GM19372 (cell line): ENCODE measurements around the gene NPIPB6.

ENCODE experiments used
- ATAC-seq: cut with Tn5 transposase; IDR thresholded peaks from one replicate; pipeline ENCODE4 v1.9.1; 2021; ENCODE audit warnings: mild to moderate bottlenecking, low read depth, moderate library complexity; ENCODE audit not compliant: unreplicated experiment

Gene NPIPB6

GRCh38 chr16:28301154-28301553 is 62.2 kb downstream of the NPIPB6 start:
- no peak for ATAC-seq

- no peak for ATAC-seq
These were observed 63.0 kb downstream of the NPIPB6 start for GRCh38 chr16:28300327-28300726.

- no peak for ATAC-seq
These were observed 64.8 kb downstream of the NPIPB6 start for GRCh38 chr16:28298511-28298878.

GRCh38 chr16:28297784-28298510 is 65.4 kb downstream of the NPIPB6 start:
- ATAC-seq, result no peak

- no peak for ATAC-seq
These were observed 66.0 kb downstream of the NPIPB6 start for GRCh38 chr16:28297308-28297707.

- ATAC-seq, result no peak
These were observed 68.0 kb downstream of the NPIPB6 start for GRCh38 chr16:28295276-28295675.

- no peak for ATAC-seq
These were observed 69.1 kb downstream of the NPIPB6 start for GRCh38 chr16:28294201-28294600.

GRCh38 chr16:28293601-28293960 is 69.7 kb downstream of the NPIPB6 start:
- no peak for ATAC-seq

- peak; percentile 8 for ATAC-seq
These were observed 70.3 kb downstream of the NPIPB6 start for GRCh38 chr16:28292731-28293600.
